HG03045 (cell line): ENCODE results near the gene TUT1.
A peak's percentile ranks its signal among the peaks of the same experiment; 100 is the strongest.
"Not testable (repeated sequence)": the region's sequence is repeated elsewhere in the genome, so short reads cannot be mapped to it uniquely, and the experiment has no call there.

Source experiments
- ATAC-seq: cut with Tn5 transposase; IDR thresholded peaks from one replicate; pipeline ENCODE4 v1.9.1; 2021; ENCODE audit warnings: mild to moderate bottlenecking, moderate library complexity; ENCODE audit not compliant: unreplicated experiment

The TUT1 gene

GRCh38 chr11:62580959-62581715 lies 10.2 kb downstream of the TUT1 start:
- no peak for ATAC-seq

- ATAC-seq = no peak
Measured at GRCh38 chr11:62579252-62579651, 12.1 kb downstream of the TUT1 start.

GRCh38 chr11:62578541-62578940 lies 12.8 kb downstream of the TUT1 start:
- no peak for ATAC-seq

- ATAC-seq = no peak
Measured at GRCh38 chr11:62577046-62577714, 14.1 kb downstream of the TUT1 start.

- no peak for ATAC-seq
Measured at GRCh38 chr11:62575837-62576236, 15.5 kb downstream of the TUT1 start.

GRCh38 chr11:62575156-62575555 lies 16.2 kb downstream of the TUT1 start:
- ATAC-seq = no peak

GRCh38 chr11:62574363-62575071 lies 16.8 kb downstream of the TUT1 start:
- ATAC-seq = peak; percentile 16

- ATAC-seq = peak; percentile 86
Measured at GRCh38 chr11:62573592-62574362, 17.5 kb downstream of the TUT1 start, which contains the start of gene EEF1G. Gene EEF1G, minus strand, starts transcription at chr11:62573891. Its CDS starts 49 bp downstream, at chr11:62573842.

- ATAC-seq = no peak
Measured at GRCh38 chr11:62573006-62573591, 18.2 kb downstream of the TUT1 start.

GRCh38 chr11:62572431-62572830 lies 18.9 kb downstream of the TUT1 start:
- no peak for ATAC-seq

GRCh38 chr11:62571493-62571892 lies 19.8 kb downstream of the TUT1 start:
- not testable (repeated sequence) for ATAC-seq

- not testable (repeated sequence) for ATAC-seq
Measured at GRCh38 chr11:62570903-62571302, 20.4 kb downstream of the TUT1 start.

GRCh38 chr11:62569611-62570010 lies 21.7 kb downstream of the TUT1 start:
- ATAC-seq = no peak

- no peak for ATAC-seq
Measured at GRCh38 chr11:62567018-62567633, 24.2 kb downstream of the TUT1 start.

- ATAC-seq = no peak
Measured at GRCh38 chr11:62566247-62566646, 25.1 kb downstream of the TUT1 start.

GRCh38 chr11:62565100-62565802 lies 26.1 kb downstream of the TUT1 start:
- ATAC-seq = no peak

GRCh38 chr11:62561677-62562230 lies 29.6 kb downstream of the TUT1 start:
- not testable (repeated sequence) for ATAC-seq

GRCh38 chr11:62560566-62561103 lies 30.7 kb downstream of the TUT1 start:
- no peak for ATAC-seq

- not testable (repeated sequence) for ATAC-seq
Measured at GRCh38 chr11:62559626-62560025, 31.7 kb downstream of the TUT1 start.
